NCI-H1092 (cell line): ENCODE data around the gene ZNF142.

Experiments used
- DNase-seq: peaks from one replicate; lab custom pipeline; 2025; lab: John Stamatoyannopoulos, UW

ZNF142 gene

DNA sequence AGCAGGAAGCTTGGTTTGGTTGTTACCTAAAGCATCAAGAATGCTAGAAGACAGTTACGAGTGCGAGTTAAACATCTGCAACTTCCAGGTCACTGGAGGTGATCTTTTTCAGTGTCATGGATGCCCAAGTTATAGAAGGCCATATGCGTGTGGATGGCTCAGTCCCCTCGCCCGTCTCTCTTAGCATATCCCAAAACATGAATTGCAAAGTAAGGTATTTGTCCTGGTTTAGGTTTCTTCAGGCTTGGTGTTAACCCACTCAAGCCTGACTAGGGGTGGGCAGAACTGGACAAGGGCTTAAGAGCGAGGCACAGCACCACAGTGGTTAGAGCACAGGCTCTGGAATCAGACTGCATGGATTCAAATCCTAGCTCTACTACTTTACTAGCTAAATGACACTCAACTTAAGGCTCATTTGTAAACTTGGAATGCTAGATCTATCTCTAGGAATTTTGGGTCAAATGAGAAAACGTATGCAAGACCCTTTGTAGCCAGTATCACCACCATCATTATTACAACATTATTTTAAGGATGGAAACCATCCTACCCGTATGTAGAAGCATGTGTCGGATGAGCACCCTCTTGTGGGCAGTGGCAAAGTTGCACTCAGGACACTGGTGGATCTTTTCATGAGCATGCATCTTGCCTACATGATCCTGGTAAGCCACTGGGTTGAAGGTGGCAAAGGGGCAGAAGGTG lies 11.2 kb downstream of the ZNF142 start:
- DNase-seq, result no peak

DNA sequence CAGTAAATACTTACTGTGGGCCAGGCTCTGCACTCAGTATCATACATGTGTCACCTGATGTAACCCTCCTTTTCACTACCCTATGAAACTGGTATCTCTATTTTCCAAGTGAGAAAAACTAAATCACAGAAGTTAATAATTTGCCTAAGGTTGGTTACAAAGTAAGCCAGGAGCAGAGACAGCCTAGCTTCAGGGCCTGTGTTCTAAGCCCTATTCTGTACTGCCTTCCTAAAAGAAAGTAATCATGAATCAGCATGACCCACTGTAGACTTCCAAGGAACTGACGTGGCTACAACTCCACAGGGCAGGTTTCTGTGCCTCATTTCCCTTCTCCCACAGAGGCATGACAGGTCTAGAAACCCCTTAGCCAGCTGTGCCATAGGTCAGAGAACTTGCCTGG lies 14.3 kb downstream of the ZNF142 start:
- no peak for DNase-seq

DNA sequence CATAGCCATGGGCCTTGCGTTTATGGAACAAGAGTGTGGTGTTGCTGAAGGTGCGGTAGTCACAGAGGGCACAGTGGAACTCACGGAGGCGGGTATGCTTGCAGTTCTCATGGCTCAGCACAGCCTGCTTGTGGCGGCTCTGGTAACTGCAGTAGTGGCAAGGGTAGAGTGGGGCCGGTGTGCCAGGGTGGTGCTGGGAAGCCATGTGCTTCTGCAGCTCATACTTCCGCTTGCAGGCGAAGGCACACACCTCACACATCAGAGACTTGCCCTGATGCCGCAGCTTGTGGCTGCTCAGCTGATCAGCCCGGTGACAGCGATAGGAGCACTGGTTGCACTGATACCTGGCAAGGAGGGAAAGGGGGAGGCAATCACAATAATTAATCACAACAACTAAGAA lies 14.7 kb downstream of the ZNF142 start:
- DNase-seq, result no peak

DNA sequence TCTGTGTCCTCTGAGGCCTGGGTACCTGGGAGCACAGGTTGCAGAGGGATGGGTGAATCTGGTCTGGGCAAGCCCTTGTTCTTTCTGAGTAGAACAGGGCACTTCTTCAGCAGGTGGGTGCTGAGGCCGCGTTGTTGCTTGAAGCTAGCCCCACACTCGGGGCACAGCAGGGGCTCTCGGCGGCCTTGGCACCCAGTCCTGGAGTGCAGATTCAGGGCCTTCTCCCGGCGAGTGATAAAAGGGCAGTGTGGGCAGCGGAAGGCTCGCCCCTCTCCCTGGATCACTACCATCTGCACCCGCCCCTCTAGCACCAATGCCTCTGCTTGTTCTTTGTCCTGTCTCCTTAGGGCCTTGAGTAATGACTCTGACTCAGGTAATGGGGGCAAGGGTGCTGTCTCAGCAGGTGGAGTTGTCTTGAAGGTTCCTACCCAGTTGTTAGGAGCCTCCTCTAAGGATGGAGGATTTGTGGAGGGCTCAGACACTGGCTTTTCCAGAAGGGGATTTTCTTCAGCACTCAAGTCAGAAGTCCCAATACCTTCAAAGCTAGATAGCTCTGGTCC lies 15.6 kb downstream of the ZNF142 start:
- DNase-seq, result no peak

DNA sequence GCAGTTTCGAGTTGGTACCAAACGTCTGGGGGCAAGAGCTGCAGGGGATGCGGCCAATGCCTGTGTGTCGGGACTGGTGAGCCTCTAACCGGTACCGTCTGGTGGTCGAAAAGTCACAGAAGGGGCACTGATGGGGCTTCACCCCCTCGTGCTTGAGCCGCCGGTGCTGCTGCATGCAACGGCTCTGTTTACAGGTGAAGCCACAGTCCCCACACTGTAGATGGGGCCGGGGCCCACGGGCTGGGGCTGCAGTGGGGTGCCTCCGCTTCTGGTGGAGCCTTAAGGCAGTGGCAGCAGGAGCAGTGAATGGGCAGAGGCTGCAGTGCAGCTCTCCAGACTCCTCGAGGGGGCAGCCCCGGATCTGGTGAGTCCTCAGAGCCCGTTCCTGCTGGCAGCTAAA lies 16.6 kb downstream of the ZNF142 start:
- no peak for DNase-seq

DNA sequence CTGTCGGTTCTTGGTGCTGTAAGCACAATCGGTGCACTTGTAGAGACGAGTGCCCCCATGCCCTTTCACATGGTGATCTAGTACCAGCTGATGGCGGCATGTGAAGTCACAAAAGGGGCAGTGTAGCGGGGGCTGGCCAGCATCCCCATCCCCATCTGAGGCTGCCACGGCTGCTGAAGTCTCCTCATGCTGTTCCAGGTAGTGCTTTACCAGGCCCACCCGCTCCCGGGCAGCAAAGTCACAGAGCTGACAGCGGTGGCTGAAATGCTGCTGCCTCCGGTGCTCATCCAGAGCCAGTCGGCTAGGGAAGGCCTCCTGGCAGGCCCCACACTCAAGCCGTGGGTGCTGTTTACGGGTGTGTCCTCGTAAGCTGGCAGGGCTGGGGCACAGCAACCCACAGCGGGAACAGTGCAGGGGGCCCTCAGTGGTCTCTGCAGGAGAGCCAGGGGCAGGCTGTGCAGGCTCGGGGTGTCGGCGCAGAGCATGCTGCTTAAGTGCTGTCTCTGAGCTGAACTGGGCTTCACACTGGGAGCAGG lies 17.2 kb downstream of the ZNF142 start:
- DNase-seq, result no peak

- no peak for DNase-seq
Observed at GRCh38 chr2:218638372-218638771, 21.1 kb downstream of the ZNF142 start.

DNA sequence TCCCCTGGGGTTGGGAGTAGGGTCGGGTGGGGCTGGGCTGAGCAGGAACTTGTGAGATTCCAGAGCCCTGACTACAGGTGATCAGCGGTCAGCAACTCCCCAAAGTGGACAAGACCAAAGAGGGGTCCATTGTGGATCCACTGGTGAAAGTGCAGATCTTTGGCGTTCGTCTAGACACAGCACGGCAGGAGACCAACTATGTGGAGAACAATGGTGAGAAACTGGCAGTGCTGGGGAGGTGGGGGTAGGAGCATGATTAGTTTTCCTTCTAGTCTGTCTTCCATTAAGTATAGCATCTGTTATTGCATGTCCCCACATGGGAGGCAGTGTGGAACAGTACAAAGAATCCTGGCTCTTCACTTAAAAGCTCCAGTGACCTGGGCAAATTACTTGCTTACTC lies 23.7 kb downstream of the ZNF142 start:
- no peak for DNase-seq

GRCh38 chr2:218631837-218632236 lies 27.6 kb downstream of the ZNF142 start:
- no peak for DNase-seq

DNA sequence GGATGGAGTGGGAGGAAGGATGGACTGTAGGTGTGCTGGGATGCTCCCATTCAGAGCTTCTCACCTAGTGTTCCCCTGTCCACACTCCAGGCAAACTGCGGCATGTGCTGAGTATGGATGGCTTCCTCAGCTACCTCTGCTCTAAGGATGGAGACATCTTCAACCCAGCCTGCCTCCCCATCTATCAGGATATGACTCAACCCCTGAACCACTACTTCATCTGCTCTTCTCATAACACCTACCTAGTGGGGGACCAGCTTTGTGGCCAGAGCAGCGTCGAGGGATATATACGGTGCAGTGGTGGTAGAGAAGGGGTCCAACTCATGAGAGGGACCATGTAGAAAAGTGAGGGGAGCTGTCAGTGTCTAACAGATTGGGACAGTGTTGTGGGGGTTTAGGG lies 31.5 kb downstream of the ZNF142 start:
- no peak for DNase-seq

DNA sequence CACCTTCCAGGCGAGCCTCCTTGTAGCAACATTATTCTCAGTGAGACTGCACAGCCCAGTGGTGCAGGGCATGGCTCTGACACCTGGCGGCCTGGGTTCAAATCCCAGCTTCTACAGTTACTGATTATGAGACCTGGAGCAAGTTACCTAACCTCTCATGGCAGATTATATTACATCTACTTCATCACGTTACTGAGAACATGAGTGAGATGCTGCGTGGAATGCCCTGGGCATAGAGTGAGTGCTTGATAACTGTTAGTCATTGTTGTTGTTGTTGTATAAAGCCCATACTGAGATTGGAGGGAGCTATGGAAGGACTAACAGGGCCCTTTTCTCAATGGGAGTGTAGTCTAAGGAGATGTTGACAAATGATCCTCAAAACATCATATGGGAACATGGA lies 33.1 kb downstream of the ZNF142 start:
- no peak for DNase-seq

GRCh38 chr2:218623366-218623705 lies 36.1 kb downstream of the ZNF142 start:
- no peak for DNase-seq

- no peak for DNase-seq
Observed at GRCh38 chr2:218622606-218623365, 36.6 kb downstream of the ZNF142 start.

GRCh38 chr2:218621007-218621406 lies 38.4 kb downstream of the ZNF142 start:
- no peak for DNase-seq

GRCh38 chr2:218618102-218618860 lies 41.1 kb downstream of the ZNF142 start:
- peak; percentile 1 for DNase-seq

DNA sequence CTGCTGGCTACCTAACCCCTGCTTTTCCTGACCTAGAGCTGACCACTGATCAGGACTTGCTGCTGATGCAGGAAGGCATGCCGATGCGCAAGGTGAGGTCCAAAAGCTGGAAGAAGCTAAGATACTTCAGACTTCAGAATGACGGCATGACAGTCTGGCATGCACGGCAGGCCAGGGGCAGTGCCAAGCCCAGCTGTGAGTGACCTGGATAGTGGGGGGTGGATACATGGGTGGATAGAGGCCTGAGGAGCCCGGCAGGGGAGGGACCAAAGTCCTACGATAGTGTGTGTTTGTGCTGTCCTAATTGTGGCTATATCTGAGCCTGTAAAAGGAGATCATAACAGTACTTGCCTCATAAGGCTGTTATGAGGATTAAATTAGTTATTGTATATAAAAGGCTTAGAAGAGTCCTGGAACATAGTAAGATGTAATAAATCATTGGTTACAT lies 43.5 kb downstream of the ZNF142 start:
- no peak for DNase-seq

DNA sequence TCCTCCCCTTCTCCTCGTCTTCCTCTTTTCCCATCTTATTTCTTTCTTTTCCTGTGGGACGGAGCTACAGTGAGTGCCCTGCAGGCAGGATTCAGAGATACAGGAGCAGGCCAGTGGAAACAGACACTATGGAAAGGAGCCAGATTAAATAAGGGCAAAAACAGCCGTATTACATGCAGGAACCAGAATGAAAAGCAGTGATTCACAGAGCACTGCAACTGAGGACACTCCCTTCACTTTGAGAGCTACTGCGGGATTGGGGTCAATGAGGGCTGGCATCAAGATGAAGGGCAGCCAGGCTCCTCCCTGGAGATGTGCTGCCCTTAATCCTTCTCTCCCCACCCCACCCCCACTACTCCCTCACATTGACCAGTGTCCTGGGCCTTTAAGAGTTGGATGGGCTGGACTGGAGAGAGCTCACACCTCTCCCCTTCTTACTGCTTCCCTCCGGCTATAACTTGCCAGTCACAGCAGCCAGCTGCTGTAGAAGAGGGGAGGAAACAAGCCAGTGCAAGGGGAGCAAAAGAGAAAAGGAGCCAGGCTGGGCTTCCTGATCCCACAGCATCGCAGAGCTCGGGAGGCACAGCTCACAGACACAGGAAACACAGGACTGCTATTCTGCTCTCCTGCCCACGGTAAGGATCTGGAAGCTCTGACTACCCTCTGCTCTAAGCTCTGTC lies 51.8 kb downstream of the ZNF142 start, which contains the start of gene PLCD4:
Gene PLCD4 (plus strand): TSS at position 464 of the 680 bp plus-strand sequence. CDS start 7,841 bp downstream, outside the sequence.
- peak; percentile 14 for DNase-seq

DNA sequence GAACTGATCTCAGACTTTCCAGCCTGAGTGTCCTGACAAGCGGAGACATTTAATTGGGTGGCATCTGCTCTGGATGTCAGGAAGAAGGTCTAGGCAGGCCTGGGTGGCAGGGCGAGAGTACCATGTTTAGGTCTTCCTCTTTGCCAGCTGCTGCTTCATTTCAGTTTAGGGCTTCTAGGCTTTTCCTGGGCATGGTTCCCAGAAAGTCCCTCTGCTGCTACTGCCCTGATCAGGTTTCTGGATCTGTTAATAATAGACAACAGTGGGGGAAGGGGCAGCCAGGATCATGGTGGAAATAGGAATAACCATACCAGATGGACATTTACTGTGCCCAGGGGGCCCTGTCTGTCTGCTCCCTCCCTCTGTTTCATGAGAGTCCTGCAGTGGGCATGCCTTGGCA lies 54.0 kb downstream of the ZNF142 start:
- DNase-seq, result peak; percentile 79
